GM13976 (cell line): ENCODE results near the gene KLHL18.
A peak's percentile ranks its signal among the peaks of the same experiment; 100 is the strongest.

Experiments
- DNase-seq: peaks from one replicate; pipeline ENCODE4 v3.0.0; 2012; ENCODE audit warnings: low spot score
- CTCF ChIP-seq: IDR thresholded peaks from 2 replicates; pipeline ENCODE4 v1.5.1; 2012; ENCODE audit warnings: borderline replicate concordance, mild to moderate bottlenecking; ENCODE audit not compliant: insufficient read depth; ENCODE audit errors: extremely low read depth, missing control alignments, control extremely low read depth
- in situ Hi-C: fragments of 300-500 bp; cut with MboI; formaldehyde crosslinking; loops from one replicate; pipeline ENCODE4 v1.12.0; 2022; ENCODE audit warnings: low sequenced_read_pairs, mixed read lengths, inconsistent platforms; ENCODE audit not compliant: unreplicated experiment

The KLHL18 gene

GRCh38 chr3:47381317-47382157, 98.8 kb downstream of the KLHL18 start:
- peak; percentile 92 for DNase-seq
- in situ Hi-C loops, result no loop called here
- TF ChIP-seq CTCF, result no peak

- in situ Hi-C loops, result no loop called here
- TF ChIP-seq CTCF, result no peak
These were observed 101.7 kb downstream of the KLHL18 start for GRCh38 chr3:47384425-47384824.

GRCh38 chr3:47385007-47385406, 102.3 kb downstream of the KLHL18 start:
- no peak for TF ChIP-seq CTCF
- in situ Hi-C loops, result no loop called here
- DNase-seq, result no peak

More at GRCh38 chr3:47384425-47384824, 101.7 kb downstream of the KLHL18 start:
- no peak for DNase-seq

- in situ Hi-C loops, result no loop called here
- DNase-seq, result no peak
- TF ChIP-seq CTCF, result no peak
These were observed 103.1 kb downstream of the KLHL18 start for GRCh38 chr3:47385796-47386195.

- no peak for DNase-seq
- no peak for TF ChIP-seq CTCF
- in situ Hi-C loops, result no loop called here
These were observed 110.2 kb downstream of the KLHL18 start for GRCh38 chr3:47392933-47393332.

GRCh38 chr3:47394140-47394870, 111.6 kb downstream of the KLHL18 start:
- no peak for DNase-seq
- in situ Hi-C loops, result no loop called here
- TF ChIP-seq CTCF, result no peak
